ENCODE measurements around the gene KLHL26. TPM values are rescaled to one million over a fixed set of nuclear protein-coding genes. Genes with fewer than 3 reads are reported as not detected.

Gene KLHL26
- total and polyA plus RNA-seq, 2 of the 13 experiments (the other 11 are each of a cell fraction or from before 2014, with no cell fraction given), result 1.5 to 1.7 TPM

- H2AFZ ChIP-seq (ENCODE audit: low read length), result no peak overlapping the region
- H3K27ac ChIP-seq (ENCODE audit: extremely low read length, insufficient read depth, low read length), result no peak overlapping the region
- 93% methylated on average over 16 of the region's 25 CpGs for WGBS (ENCODE audit: low lambda C conversion rate)
- DNase-seq (ENCODE audit: low spot score) (no peak), FAIRE-seq (no peak), ATAC-seq (no peak)
- intact Hi-C loops (cut with micrococcal nuclease; ENCODE audit: unreplicated experiment), result no loop called here
- no peak overlapping the region for H3K9ac ChIP-seq (ENCODE audit: insufficient read depth, low read depth, low read length)
- in situ Hi-C loops (cut with HindIII; ENCODE audit: extremely low pct_ligation_motif_present, low pct_unique_long_range_greater_than_20kb), result loop anchor here (5.0 kb wide), 1 partner anchor 84 kb away; no protein-coding TSS in a partner anchor
- CTCF ChIA-PET (ENCODE audit: low intra/inter-chr PET ratio, low total read pairs), result no interaction called here
- POLR2A ChIA-PET, result no interaction called here
- no peak overlapping the region for H3K4me2 ChIP-seq (ENCODE audit: low read depth, low read length)
- H3K4me1 ChIP-seq (ENCODE audit: insufficient read depth, low read length), result peaks cover 16% of the 10 kb centered on the region
- H3K79me2 ChIP-seq (ENCODE audit: insufficient read depth, low read length), result no peaks in the 10 kb centered on the region
- TF ChIP-seq HOXA3 (CRISPR knock-in tag; IDR thresholded peaks at IDR 0.05), result no peak
- TF ChIP-seq AGO2 (optimal IDR thresholded peaks at IDR 0.05; ENCODE audit: low read depth, low read length), result peak; percentile 92
- TF ChIP-seq ZNF639 (CRISPR knock-in tag; conservative IDR thresholded peaks at IDR 0.05), result no peak
- TF ChIP-seq POLR2AphosphoS5 (IDR thresholded peaks at IDR 0.05; ENCODE audit: low read depth, low read length), result peak; percentile 12; the same call in 1 of the 2 replicates
- peak; percentile 44 for TF ChIP-seq AGO1 (IDR thresholded peaks at IDR 0.05; ENCODE audit: low read depth, low read length, poor library complexity, severe bottlenecking)
- 0 out of 2 replicates have a peak, but pooled peaks cover 2% of the 10 kb centered on the region for H4K20me1 ChIP-seq (ENCODE audit: insufficient read depth, low read length)
- no peaks in the 10 kb centered on the region for H3K9me3 ChIP-seq (ENCODE audit: low read length)
- peaks cover 8 to 32% of the 10 kb centered on the region in 2 experiments; a peak in 4 of 5 replicates for H3K36me3 ChIP-seq (replicated peaks in 1 of 2; ENCODE audit: control insufficient read depth in 1 of 2, insufficient read depth in 2 of 2, low read length in 2 of 2)
- H3K4me3 ChIP-seq (replicated peaks in 1 of 3; ENCODE audit: insufficient read depth in 1 of 3, low read depth in 2 of 3, low read length in 3 of 3), result no peak overlapping the region
- H3K27me3 ChIP-seq (ENCODE audit: control insufficient read depth in 1 of 2, insufficient read depth in 2 of 2, low read length in 2 of 2), result no peaks in the 10 kb centered on the region
- BruUV-seq (replicated peaks), result TSS peak; percentile 22
Measured at GRCh38 chr19:18593367-18594095, 43.3 kb upstream of the KLHL26 start.
